ENCODE results near the gene C17orf114.

DNA sequence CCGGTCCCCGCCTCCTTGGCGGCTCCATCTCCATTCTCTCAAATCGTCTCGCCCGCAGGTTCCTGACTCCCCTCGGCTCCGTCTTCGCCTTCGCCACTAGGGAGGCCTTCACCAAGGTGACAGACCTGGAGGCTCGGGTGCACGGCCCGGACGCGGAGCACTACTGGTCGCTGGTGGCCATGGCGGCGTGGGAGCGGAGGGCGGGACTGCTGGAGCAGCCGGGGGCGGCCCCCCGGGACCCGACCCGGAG lies 12.5 kb downstream of the C17orf114 start:
- TF ChIP-seq, protein P1, sequence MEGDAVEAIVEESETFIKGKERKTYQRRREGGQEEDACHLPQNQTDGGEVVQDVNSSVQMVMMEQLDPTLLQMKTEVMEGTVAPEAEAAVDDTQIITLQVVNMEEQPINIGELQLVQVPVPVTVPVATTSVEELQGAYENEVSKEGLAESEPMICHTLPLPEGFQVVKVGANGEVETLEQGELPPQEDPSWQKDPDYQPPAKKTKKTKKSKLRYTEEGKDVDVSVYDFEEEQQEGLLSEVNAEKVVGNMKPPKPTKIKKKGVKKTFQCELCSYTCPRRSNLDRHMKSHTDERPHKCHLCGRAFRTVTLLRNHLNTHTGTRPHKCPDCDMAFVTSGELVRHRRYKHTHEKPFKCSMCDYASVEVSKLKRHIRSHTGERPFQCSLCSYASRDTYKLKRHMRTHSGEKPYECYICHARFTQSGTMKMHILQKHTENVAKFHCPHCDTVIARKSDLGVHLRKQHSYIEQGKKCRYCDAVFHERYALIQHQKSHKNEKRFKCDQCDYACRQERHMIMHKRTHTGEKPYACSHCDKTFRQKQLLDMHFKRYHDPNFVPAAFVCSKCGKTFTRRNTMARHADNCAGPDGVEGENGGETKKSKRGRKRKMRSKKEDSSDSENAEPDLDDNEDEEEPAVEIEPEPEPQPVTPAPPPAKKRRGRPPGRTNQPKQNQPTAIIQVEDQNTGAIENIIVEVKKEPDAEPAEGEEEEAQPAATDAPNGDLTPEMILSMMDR (IDR thresholded peaks at IDR 0.05; ENCODE audit: low read depth, low read length): no peak
- no peak for TF ChIP-seq POLR2A (IDR thresholded peaks at IDR 0.05; ENCODE audit: extremely low read depth, insufficient read length)

Data from NB4 (cell line).